ENCODE measurements around the gene RBMS3.

DNA sequence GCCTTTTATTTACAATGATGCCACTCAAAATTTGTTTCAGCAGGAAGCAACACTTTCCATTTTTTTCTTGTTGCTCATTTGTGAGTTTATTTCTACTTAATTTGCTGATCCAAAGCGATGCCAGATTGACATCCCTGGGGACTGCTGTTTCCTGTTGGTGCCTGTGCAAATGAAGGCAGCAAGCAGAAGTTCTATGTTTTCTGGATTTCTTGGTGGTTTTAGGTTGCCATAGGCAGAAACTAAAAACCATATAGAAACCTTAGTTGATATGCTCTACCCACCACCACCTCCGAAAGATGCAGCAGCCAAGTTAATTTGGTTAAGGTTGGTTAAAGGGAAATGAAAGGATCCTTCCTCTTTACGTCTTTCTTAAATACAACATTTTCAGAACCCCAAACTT, 356.2 kb downstream of the RBMS3 start:
- TF ChIP-seq, protein P1, sequence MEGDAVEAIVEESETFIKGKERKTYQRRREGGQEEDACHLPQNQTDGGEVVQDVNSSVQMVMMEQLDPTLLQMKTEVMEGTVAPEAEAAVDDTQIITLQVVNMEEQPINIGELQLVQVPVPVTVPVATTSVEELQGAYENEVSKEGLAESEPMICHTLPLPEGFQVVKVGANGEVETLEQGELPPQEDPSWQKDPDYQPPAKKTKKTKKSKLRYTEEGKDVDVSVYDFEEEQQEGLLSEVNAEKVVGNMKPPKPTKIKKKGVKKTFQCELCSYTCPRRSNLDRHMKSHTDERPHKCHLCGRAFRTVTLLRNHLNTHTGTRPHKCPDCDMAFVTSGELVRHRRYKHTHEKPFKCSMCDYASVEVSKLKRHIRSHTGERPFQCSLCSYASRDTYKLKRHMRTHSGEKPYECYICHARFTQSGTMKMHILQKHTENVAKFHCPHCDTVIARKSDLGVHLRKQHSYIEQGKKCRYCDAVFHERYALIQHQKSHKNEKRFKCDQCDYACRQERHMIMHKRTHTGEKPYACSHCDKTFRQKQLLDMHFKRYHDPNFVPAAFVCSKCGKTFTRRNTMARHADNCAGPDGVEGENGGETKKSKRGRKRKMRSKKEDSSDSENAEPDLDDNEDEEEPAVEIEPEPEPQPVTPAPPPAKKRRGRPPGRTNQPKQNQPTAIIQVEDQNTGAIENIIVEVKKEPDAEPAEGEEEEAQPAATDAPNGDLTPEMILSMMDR (IDR thresholded peaks at IDR 0.05; ENCODE audit: poor library complexity): no peak
- no peak for TF ChIP-seq EZH2 (IDR thresholded peaks at IDR 0.05; ENCODE audit: borderline replicate concordance)

All from hepatocyte (in vitro differentiated cells).